GM21529 (cell line): Measurements from ENCODE around the gene DLGAP4.

Experiments used
- ATAC-seq: cut with Tn5 transposase; IDR thresholded peaks from one replicate; pipeline ENCODE4 v1.9.1; 2021; ENCODE audit not compliant: unreplicated experiment

Gene DLGAP4

DNA sequence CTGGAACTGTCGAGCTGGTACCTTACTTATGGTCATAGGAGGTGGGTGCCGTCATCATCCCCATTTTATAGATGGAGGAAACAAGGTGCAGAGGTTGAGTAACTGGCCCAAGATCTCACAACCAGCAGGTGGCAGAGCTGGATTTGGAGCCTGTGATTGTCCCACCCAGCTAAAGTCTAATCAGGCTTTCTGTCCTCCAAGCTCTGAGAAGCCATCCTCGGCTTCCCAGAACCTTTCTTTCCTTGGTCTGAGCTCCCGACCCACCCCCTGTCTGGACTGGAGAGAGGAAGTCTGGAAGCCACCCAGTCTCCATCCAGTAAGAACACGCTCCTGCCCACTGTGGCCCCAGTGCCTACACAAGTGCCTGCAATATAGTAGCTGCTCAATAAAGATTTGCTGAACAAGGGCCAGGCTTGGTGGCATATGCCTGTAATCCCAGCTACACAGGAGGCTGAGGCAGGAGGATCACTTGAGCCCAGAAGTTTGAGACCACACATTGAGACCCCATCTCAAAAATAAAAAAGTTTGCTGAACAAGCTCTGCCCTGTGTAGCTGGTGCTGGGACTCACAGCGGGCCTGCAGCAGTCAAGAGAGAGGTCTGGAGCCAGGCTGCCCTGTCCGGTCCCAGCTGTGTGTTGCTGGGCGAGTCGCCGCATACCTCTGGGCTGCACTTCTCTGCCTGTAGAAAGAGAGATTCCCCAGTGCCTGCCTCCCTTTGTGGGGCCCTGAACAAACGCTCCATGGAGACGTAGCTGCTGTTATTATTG is 32.5 kb upstream of the DLGAP4 start:
- ATAC-seq = no peak

DNA sequence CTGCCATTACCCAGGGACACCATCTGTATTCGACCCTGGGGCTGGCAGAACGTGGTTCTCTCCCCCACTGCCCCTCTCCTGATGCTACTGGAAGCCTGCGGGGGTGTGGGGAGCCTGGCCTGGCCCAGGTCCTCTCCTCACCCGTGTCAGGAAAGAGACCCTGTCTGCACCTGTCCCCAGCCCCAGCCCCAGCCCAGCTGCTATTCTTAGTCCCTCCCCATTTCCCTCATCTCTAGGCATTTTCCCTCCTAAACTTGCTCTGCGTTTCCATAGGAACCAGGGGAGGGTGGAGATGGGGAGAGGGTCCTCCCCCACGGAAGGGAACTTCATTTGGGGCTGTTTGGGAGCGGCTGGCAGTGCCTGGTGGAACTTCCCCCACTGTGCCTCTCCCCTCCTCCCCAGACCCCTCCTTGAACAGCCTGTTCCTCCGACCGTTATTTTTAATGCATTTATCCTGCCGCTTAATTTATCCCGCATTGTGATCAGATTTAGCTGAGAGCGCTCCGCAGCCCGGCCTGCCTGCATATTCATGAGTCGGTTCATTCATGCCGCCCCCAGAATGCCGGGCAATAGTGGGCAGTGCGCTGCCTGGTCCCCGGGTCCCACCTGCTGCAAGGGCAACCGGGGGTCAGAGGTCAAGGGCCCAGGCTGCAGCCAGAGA is 31.8 kb upstream of the DLGAP4 start:
- no peak for ATAC-seq

DNA sequence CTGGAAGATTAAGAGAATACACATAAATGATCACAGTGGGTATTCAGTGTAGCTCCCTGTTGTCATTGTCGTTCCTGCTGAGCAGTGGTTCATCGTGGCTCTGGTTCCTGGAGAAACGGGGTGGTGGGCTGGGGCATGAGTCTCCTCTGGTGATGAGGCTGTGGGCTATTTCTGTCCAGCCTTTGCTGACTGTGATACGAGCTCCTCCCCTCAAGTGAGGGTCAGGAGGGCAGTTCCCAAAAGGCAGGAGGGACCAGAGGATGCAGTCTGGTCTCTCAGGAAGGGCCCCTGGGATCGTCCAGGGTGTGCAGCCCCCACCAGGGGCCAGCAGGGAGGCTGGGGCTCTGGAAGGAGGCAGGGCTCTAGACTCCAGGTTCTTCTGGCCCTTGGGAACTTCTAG is 31.1 kb upstream of the DLGAP4 start:
- no peak for ATAC-seq

DNA sequence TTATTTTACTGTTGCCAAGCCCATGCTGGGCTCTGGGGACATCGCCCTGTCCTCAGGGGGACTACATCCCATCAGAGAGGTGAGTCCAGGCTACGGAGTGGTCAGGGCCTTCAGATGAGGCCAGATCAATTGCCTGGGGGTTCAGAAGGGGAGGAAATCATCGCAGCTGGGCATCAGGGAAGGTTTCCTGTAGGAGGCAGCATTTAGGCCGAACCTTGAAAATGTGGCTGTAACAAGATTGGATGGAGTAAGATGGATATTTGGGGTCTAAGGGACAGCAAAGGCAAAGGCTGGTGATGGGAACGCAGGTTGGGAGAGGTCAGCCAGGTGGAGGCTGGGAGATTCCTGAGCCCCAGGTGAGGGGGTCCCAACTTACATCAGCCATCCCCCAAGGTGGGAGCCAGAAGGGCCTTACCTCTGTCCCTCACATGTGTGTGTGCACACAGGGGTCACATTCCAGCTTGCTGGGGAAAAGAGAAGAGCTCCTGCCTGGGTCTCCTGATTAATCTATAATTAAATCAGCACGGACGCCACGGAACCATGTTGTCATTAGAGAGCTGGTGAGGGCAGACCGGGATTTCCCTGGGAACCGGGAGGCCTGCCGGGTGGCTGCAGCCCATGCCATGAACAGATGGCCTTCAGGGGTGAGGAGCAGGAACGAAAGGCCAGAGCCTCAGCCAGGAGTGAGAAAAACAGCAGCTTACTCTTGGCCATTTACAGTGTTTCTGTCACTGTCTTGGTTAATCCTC is 30.5 kb upstream of the DLGAP4 start:
- ATAC-seq = no peak

DNA sequence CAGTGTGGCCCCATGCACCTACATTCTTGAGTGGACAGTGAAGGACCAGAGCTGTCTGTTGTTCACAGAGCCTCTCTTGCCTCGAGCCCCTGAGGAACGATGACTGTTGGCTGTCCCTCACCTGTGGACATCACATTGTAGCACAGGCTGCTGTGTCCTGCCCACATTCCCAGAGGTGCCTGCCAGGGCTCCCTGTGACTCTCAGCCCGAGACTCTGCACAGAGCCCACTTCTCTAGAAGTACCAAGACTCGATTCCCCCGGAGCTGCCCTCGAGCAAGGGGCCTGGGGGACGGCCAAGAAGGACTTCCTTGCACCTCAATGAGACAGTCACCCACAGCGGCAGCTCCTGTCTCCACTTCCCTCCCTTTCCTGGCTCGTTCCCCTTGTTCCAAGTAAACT is 28.6 kb upstream of the DLGAP4 start:
- ATAC-seq = no peak

DNA sequence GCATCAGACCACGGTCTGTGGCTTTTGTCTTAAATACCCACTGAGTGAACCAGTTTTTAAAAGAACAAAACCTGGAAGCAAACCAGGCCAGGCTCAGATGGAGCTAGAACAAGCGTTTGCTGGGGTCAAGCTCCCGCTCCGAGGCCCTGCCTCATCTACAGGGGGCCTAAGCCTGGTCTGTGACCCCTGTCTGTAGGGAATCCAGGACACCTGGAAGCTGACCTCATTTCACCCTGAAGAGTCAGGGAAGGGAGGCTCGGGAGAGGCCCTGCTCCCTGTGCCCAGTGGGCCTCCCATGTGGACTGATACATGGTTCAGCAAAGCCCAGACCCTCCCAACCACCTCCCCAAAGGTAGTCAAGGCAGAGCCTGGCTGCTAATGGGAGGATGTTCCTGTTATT is 26.8 kb upstream of the DLGAP4 start:
- no peak for ATAC-seq

DNA sequence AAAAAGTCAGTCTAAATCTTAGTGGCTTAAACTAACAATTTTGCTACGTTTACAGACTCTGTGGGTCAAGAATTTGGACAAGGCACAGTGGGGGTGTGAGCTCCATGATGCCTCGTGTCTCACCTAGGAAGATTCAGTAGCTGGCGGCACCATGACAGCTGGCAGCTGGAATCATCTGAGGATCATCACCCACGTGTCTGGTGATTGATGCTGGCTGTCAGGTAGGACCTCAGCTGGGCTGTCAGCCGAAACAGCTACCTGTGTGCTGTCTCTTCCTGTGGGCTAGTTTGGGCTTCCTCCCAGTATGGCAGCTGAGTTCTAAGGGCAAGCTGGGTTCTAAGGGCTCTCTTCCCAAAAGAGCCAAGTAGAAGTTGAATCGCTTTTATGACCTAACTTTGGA is 26.4 kb upstream of the DLGAP4 start:
- ATAC-seq = no peak

DNA sequence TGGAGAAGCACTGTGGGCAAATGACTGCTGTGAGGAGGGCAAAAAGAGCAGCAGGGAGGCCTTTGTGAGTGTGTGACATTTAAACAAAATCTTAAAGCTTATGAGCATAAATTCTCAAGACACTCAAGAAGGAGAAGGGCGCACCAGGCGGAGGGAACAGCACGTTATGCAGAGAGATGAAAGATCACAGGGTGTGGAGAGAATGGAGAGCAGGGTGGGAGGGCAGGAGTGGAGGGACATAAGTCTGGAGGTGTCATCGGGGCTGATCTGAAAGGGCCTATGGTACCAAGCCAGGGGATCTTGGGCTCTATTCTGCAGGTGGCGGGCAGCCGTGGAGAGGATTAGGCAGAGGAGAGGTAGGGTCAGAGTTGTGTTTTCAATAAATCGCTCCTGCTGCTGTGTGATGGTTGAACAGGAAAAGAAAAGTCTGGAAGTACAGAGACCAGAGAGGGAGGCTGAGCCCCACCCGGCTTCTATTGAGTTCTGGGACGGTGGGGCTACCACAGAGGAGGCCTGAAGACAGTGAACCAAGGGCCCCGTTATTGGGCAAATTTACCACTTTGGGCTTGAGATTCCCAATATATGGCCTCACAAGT is 24.3 kb upstream of the DLGAP4 start:
- ATAC-seq = no peak

DNA sequence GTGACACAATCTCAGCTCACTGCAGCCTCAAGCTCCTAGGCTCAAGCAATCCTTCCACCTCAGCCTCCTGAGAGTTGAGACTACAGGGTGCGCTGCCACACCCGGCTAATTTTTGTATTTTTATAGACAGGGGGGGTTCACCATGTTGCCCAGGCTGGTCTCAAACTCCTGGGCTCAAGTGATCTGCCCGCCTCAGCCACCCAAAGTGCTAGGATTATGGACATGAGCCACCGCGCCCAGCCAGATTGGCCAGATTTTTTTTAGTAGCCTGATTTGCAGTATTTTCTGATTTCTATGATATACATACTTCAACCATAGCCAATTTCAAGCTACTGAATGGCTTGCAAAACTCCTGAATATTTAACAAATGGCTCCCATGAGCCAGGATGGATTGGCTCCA is 21.4 kb upstream of the DLGAP4 start:
- no peak for ATAC-seq

DNA sequence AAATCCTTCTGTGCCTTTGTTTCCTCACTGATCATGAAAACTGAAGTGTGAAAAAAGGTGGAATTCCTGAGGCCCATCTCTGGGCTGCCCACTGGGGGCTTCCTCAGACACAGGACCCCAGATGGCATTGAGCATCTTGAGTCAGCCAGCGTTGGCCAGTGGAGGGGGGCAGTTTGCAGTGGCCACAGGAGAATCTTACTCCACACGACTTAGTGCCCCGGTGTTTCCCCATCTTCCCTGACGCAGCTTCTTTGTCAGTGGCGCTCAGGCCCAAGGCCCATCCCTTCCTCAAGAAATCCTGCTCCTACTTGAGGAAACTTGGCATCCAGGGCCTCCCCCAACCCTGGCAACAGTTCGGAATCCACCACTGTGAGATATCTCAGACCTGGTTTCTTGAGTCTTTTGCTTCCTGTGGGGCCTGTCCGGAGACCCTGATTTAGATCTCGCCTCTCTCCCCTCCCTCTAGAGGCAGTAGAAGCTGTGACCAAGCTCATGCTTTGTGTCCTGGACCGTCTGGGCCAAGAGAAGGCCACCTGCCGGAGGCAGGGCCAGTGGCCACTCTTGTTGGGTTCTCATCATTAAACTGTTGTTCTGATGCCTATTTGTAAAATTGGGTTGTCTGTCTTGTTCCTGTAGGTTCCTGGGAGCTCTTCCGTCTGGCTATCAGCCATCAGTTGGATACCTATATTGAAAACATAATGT is 20.2 kb upstream of the DLGAP4 start:
- no peak for ATAC-seq

DNA sequence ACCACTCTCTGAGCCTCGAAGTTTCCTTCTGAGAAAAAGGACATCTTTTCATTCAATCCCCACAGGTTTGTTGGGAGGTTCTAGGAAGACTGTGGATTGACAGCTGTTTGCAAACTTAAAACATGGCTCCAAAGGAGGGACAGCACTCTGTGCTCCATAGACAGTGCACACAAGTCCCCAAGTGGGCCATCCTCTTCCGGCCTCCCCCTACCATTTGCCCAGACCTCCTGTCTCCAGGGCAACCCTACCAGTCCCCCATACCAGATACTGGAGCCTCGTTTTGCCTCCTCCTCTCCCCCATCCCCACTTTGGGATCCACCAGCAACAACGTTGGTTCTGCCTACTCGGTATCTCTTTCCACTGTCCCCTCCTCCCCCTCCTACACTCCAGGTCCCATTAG is 8.5 kb upstream of the DLGAP4 start:
- no peak for ATAC-seq

DNA sequence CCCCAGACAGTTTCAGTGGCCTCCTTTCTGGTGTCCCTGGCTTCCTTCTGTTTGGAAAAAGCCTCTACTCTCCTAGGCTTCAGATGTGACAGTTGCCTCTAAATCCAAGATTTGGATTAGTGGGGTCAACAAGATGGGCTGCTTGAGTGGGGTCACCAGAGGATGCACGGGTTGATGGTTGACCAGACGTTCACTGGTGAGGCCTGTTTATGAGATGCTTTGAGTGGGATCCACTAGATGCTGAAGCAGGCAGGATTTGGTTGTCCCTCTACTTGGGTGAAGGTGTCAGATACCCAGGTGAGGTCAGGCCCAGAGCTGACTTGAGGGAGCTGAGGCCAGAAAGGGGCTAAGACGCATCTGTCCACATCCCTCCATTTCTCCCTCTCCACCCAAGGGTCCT is 8.1 kb upstream of the DLGAP4 start:
- ATAC-seq = no peak

DNA sequence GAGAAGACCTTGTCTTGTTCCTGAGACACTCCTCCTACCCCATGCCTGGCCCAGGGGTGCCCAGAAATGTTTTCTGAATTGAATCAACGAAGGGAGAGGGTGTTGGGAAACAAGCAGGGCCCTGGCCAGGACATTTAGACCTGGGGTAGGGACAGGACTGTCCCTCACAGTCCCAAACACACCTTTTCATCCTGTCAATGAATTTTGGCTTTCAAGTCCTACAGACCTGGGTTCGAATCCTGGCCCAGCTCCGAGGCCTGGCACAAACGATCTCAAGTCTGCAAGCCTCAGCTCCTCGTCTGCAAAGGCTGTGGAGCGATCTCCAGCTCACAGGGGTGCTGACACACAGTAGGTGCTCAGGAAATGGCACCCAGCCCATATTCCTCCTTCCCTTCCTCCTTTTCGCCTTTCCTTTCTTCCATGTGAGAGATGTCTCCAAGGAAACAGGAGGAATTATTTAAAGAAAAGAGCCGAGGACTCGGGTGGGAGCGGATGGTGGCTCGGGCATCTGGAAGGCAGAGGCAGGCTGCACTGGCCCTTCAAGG is 7.3 kb upstream of the DLGAP4 start:
- no peak for ATAC-seq

DNA sequence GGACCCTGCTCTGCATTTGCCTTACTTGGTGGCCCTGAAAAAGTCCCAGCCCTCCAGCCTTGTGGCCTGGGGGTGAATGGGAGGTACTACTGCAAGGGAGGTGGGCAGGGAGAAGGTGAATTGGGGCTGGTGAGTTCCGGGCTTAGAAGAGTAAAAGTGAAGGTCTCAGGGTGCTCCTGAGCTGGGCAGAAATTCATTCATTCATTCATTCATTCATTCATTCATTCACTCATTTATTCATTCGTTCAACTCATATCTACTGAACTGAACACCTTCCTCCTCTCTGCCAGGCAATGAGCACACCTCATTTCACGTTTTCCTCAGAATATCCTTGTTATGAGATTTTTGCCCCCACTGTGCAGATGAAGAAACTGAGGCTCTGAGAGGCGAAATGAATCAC is 6.7 kb upstream of the DLGAP4 start:
- ATAC-seq = no peak

DNA sequence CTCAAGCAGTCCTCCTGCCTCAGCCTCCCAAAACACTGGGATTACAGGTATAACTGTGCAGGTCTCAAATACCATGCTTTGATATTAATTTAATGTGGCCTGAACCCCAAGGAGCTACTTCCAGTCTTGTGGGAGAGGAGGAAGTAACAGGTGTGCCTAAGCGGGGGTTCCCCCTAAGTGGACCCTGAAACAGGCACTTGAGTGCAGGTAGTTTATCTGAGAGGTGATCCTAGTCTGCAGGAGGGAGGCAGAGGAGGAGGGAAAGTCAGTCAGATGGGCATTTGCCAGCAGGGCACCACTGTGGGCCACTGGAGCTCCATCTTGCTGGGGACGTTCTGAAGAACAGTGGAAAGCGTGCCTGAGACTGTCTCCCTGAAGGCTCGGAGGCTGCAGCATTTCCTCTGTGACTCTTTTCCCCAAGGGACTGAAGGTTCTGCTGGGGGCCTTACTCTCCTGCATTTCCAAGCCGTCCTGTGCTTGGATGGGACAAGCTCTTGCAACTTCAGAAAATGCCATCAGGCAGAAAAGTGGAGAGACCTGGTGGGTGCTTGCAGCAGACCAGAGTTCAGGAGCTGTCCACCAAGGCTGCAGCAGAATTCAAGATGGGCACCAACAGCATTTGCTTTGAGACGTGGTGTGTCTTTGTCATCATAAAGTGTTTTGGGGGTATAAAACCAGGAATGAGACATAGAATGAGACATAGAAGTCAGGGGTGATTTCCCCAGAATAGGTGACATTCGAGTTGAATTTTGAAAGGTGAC is 4.6 kb upstream of the DLGAP4 start:
- ATAC-seq = no peak

DNA sequence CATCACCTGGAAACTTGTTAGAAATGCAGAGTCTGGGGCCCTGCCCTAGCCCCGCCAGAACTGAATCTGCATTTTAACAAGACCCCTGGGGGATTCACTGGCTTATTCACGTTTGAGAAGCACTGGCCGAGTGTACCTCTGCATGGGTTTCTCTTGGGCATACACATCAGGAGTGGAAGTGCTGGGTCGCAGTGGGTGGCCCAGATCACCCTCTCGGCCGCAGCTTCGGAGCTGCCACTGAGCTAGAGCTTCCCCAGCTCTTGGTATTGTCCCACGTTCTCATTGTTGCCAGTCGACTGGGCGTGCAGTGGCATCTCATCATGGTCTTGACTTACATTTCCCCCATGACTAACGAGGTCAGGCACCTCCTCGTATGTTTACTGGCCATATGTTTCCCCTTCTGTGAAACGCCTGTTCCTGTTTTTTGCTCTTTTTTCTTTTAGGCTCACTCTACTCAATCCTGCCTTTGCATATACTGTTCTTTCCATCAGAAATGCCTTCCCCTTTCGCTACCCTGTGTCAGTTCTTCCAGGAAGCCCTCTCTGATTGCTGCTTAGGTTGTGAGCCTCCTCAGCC is 3.0 kb upstream of the DLGAP4 start:
- no peak for ATAC-seq

DNA sequence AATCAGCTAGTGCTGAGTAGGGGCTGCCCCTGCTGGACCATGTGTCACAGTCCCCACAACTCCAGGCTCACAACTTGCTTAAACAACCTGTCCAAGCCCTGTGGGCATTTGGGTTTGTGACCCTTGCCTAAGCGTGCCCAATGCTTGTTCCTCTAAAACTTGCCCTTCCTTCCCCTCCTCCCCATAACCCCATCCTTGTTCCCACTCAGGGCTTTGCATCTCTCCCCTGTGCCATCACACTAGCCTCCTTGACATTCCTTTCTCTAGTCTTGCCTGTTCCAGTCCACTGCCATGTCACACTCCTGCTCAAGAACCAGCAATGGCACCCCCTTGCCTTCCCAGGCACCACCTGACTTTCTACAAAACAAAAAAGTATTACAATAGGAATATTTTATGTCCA is 2.3 kb upstream of the DLGAP4 start:
- ATAC-seq = no peak

DNA sequence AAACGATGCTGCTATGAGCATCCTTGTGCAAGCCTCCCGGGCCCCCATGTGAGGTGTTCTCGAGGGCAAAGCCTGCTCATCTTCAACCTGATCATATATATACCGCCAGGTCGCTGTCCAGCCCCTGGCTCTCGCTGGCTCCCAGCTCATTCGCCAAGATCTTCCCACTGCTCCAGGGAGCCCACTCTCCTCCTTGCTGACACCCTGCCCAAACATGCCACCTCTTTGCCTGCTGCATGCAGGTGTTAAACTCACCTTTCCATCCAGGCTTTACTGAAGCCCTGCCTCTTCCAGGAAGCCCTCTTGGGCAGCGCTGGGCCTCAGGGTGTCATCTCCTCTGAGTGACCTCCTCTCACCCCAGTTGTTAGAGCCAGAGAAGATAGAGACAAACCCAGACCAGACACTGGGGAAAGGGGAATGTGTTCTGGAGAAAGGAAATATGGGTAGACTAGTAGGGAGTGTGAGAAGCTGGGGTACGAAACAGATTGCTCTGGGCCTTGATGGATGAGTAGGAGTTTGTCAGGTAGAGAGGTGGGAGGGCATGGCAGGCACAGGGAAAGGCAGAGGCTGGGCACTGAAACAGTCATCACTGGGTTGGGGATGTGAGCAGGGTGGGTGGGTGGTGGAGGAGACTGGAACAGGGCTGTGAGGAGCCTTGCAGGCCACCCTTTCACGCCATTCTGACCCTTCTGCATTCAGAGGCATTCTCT is 1.2 kb upstream of the DLGAP4 start:
- ATAC-seq = no peak
